Chondrocyte (in vitro differentiated cells): ENCODE measurements around the gene RALA. TPM values are rescaled to one million over a fixed set of nuclear protein-coding genes. Genes with fewer than 3 reads are reported as not detected.
A peak's percentile ranks its signal among the peaks of the same experiment; 100 is the strongest.

Source experiments
- DNase-seq: peaks from one replicate; pipeline ENCODE4 v3.0.0; 2021; ENCODE audit warnings: mixed read lengths, low spot score
- H3K27ac Mint-ChIP-seq: one replicate; pipeline ENCODE4 v1.8.0; 2021; ENCODE audit warnings: mild to moderate bottlenecking, moderate library complexity, mixed read lengths; ENCODE audit not compliant: unreplicated experiment
- H3K27me3 Mint-ChIP-seq: 2 replicates; pipeline ENCODE4 v1.8.0; 2021; ENCODE audit warnings: low read depth, mixed read lengths
- H3K36me3 Mint-ChIP-seq: 2 replicates; pipeline ENCODE4 v1.8.0; 2021; ENCODE audit warnings: low read depth, mixed read lengths
- H3K4me1 Mint-ChIP-seq: 2 replicates; pipeline ENCODE4 v1.8.0; 2021; ENCODE audit warnings: low read depth, mild to moderate bottlenecking, mixed read lengths
- H3K4me3 Mint-ChIP-seq: one replicate; pipeline ENCODE4 v1.8.0; 2021; ENCODE audit warnings: mild to moderate bottlenecking, moderate library complexity, mixed read lengths; ENCODE audit not compliant: unreplicated experiment
- H3K9me3 Mint-ChIP-seq: 2 replicates; pipeline ENCODE4 v1.8.0; 2021; ENCODE audit warnings: low read depth, mixed read lengths
- total RNA-seq: library from RNA; stranded (reverse); gene quantifications from 3 replicates; pipeline ENCODE4 v1.2.1, GENCODE V29; 2021
- TF ChIP-seq, protein P1 (sequence below): fragments of 200-600 bp; sonication (generic); IDR thresholded peaks from 2 replicates; pipeline ENCODE4 v1.5.0; 2021; ENCODE audit warnings: antibody characterized with exemption, mild to moderate bottlenecking, moderate library complexity

Gene RALA
- total RNA-seq, 1 donor from 2014 or later = 35.2 TPM

GRCh38 chr7:39720586-39720985, 97.2 kb downstream of the RALA start:
- Mint-ChIP-seq H3K36me3 (peaks cover 1% of the 10 kb centered on the region), H3K9me3 (peaks cover 4% of the 10 kb centered on the region), H3K27ac (no peak overlapping the region), H3K4me3 (no peak overlapping the region), H3K4me1 (no peaks in the 10 kb centered on the region), H3K27me3 (no peaks in the 10 kb centered on the region)
- TF ChIP-seq, protein P1, sequence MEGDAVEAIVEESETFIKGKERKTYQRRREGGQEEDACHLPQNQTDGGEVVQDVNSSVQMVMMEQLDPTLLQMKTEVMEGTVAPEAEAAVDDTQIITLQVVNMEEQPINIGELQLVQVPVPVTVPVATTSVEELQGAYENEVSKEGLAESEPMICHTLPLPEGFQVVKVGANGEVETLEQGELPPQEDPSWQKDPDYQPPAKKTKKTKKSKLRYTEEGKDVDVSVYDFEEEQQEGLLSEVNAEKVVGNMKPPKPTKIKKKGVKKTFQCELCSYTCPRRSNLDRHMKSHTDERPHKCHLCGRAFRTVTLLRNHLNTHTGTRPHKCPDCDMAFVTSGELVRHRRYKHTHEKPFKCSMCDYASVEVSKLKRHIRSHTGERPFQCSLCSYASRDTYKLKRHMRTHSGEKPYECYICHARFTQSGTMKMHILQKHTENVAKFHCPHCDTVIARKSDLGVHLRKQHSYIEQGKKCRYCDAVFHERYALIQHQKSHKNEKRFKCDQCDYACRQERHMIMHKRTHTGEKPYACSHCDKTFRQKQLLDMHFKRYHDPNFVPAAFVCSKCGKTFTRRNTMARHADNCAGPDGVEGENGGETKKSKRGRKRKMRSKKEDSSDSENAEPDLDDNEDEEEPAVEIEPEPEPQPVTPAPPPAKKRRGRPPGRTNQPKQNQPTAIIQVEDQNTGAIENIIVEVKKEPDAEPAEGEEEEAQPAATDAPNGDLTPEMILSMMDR = no peak
- no peak for DNase-seq

DNA sequence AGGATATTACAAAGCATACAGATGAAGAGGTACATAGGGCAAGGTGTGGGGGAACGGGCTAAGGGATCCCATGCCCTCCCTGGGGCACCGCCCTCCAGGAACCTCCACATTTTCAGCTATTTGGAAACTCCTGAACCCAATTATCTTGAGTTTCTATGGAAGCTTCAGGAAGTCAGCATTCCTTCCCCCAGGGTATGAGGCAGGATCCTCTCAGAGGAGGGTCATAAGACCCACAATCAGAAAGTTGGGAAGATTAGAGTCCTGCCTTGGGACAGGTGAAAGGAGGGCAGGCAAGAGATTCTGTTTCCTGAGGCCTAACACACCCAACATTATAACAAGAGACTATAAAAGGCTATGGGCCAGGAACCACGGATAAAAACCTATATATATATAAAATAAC, 98.0 kb downstream of the RALA start:
- DNase-seq = no peak
- Mint-ChIP-seq H3K4me1 (no peaks in the 10 kb centered on the region), H3K4me3 (no peak overlapping the region), H3K9me3 (no peaks in the 10 kb centered on the region), H3K27ac (no peak overlapping the region), H3K36me3 (no peaks in the 10 kb centered on the region), H3K27me3 (no peaks in the 10 kb centered on the region)
- TF ChIP-seq, protein P1 = no peak

- no peak overlapping the region for H3K4me3 Mint-ChIP-seq
- H3K27ac Mint-ChIP-seq = no peak overlapping the region
- H3K36me3 Mint-ChIP-seq = no peaks in the 10 kb centered on the region
Measured at GRCh38 chr7:39721919-39722597, 98.7 kb downstream of the RALA start.

GRCh38 chr7:39727231-39728012, 104.0 kb downstream of the RALA start:
- H3K36me3 Mint-ChIP-seq = no peaks in the 10 kb centered on the region
- TF ChIP-seq, protein P1 = no peak
- H3K9me3 Mint-ChIP-seq = no peaks in the 10 kb centered on the region
- H3K27me3 Mint-ChIP-seq = no peaks in the 10 kb centered on the region
- no peak for DNase-seq
- no peak overlapping the region for H3K4me3 Mint-ChIP-seq
- no peaks in the 10 kb centered on the region for H3K4me1 Mint-ChIP-seq
- no peak overlapping the region for H3K27ac Mint-ChIP-seq

More at GRCh38 chr7:39721919-39722597, 98.7 kb downstream of the RALA start:
- Mint-ChIP-seq H3K27me3 (no peaks in the 10 kb centered on the region), H3K9me3 (no peaks in the 10 kb centered on the region), H3K4me1 (no peaks in the 10 kb centered on the region)
- TF ChIP-seq, protein P1 = no peak
- DNase-seq = no peak

DNA sequence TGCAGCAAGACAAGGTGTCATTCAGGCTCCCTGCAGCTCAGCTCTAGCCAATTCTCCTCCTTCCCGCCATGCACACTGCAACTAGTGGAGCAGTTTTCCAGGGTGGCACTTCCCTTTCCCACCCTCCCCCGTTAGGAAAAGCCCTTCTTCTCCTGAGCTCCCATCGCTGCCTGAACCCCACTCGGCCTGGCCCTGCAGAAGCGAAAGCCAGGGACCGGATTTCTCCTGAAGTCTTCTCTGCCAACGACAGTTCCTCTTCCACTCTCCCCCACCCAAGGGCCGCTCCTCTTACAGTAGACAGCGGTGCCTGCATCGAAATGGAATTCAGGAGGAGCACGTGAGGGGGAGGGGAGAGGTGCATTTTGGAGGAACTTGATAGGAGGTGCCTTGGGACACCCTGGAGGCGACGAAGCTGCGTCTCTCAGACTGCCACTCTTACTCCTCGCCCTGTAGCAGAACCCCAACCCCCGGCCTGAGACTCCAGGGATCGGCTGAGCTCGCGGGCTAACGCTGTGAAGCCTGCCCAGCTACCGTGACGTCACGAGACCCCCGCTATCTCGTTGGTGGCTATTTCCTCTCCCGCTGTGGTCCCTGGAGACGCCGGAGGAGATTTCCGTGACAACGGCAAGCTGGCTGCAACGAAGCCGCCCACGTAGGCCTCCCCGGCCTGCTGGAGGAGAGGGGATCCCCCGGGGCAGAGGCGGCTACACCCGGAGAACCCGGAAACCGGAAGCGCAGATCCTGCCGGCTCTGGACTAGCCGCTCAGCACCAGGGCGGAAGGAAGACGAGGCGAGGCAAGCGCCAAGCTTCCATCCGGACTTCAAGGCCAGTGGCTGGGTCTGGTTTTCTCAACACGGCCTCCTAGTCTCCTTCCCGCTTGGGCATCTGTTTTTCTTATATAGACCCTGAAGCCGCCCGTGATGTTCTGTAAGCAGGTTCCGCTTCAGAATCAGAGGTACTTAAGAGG, 109.7 kb downstream of the RALA start:
- peaks cover 30% of the 10 kb centered on the region for H3K4me1 Mint-ChIP-seq
- peak overlapping the region; percentile 98 for H3K27ac Mint-ChIP-seq
- TF ChIP-seq, protein P1 = no peak
- H3K27me3 Mint-ChIP-seq = no peaks in the 10 kb centered on the region
- H3K36me3 Mint-ChIP-seq = no peaks in the 10 kb centered on the region
- H3K9me3 Mint-ChIP-seq = no peaks in the 10 kb centered on the region
- DNase-seq = peak; percentile 98
- H3K4me3 Mint-ChIP-seq = peak overlapping the region; percentile 85
